Endothelial cell of umbilical vein (primary cell): ENCODE data around the gene LY9. TPM values are rescaled to one million over a fixed set of nuclear protein-coding genes. Genes with fewer than 3 reads are reported as not detected.

Source experiments
- BruUV-seq: library from RNA; stranded (reverse); fragments of 400-500 nt; replicated peaks from 2 replicates; lab custom pipeline; 2021; lab: Mats Ljungman, UMichigan
- CTCF ChIA-PET: fragments of 300-600, 350-600 bp; sonication (Branson Sonifier 250); formaldehyde crosslinking; loops from one replicate; lab custom pipeline; 2021; ENCODE audit warnings: antibody characterized with exemption, inconsistent platforms; lab: Charles Lee
- POLR2A ChIA-PET: fragments of 300-600, 350-600 bp; sonication (Branson Sonifier 250); formaldehyde crosslinking; loops from one replicate; lab custom pipeline; 2021; ENCODE audit warnings: antibody characterized with exemption, inconsistent platforms; lab: Charles Lee
- DNase-seq: peaks from one replicate; pipeline ENCODE4 v3.0.0-alpha.2; 2011; ENCODE audit warnings: low read depth, low spot score
- FAIRE-seq: peaks from 2 replicates; lab custom pipeline; 2011; peaks lifted over from hg19 to GRCh38; lab: Jason Lieb, UNC
- H2AFZ ChIP-seq: 2 replicates; pipeline ENCODE4 v1.6.0; 2012; ENCODE audit warnings: low read depth, low read length, control low read depth, inconsistent platforms
- H3K27ac ChIP-seq: 2 replicates; pipeline ENCODE4 v1.5.1; 2011; ENCODE audit warnings: low read depth, mild to moderate bottlenecking, control low read depth, low read length, moderate library complexity; ENCODE audit not compliant: insufficient read depth
- H3K27me3 ChIP-seq, 2 experiments: 2 replicates each; pipeline versions ENCODE4 v1.6.0 to v1.6.1; 2011; ENCODE audit warnings: low read length in 2 of 2, mixed read lengths in 1 of 2; ENCODE audit not compliant: control insufficient read depth in 2 of 2, insufficient read depth in 2 of 2
- H3K36me3 ChIP-seq, 2 experiments: 2 replicates in 1 of 2; 3 replicates in 1 of 2; pipeline ENCODE4 v1.5.1; 2011; ENCODE audit warnings: low read length in 2 of 2, mild to moderate bottlenecking in 1 of 2, moderate library complexity in 1 of 2; ENCODE audit not compliant: control insufficient read depth in 2 of 2, insufficient read depth in 2 of 2; ENCODE audit errors: extremely low read depth in 1 of 2
- H3K4me1 ChIP-seq: 3 replicates; pipeline ENCODE4 v1.5.1; 2011; ENCODE audit warnings: mild to moderate bottlenecking, low read length; ENCODE audit not compliant: control insufficient read depth, insufficient read depth; ENCODE audit errors: extremely low read depth
- H3K4me2 ChIP-seq: 2 replicates; pipeline ENCODE4 v1.6.1; 2011; ENCODE audit warnings: low read length, control low read depth, mixed read lengths; ENCODE audit not compliant: insufficient read depth
- H3K4me3 ChIP-seq, 3 experiments: fragments of 200-600 bp in 1 of 3; sonication (generic), shearing (Covaris generic) in 1 of 3; replicated peaks in 1 of 3; 2 replicates each; pipeline ENCODE4 v1.5.1; 2011 to 2016; ENCODE audit warnings: control low read depth in 3 of 3, low read length in 3 of 3, mild to moderate bottlenecking in 2 of 3, inconsistent platforms in 1 of 3, low read depth in 1 of 3, moderate library complexity in 1 of 3; ENCODE audit not compliant: insufficient read depth in 1 of 3
- H3K79me2 ChIP-seq: 2 replicates; pipeline ENCODE4 v1.6.0; 2012; ENCODE audit warnings: low read length, inconsistent platforms; ENCODE audit not compliant: control insufficient read depth, insufficient read depth
- H3K9ac ChIP-seq: replicated peaks from 2 replicates; pipeline ENCODE3; 2011; ENCODE audit warnings: low read length, control low read depth; ENCODE audit not compliant: insufficient read depth; ENCODE audit errors: extremely low read depth
- H3K9me1 ChIP-seq: replicated peaks from 3 replicates; pipeline ENCODE4 v1.6.0; 2011; ENCODE audit warnings: mild to moderate bottlenecking, low read length; ENCODE audit not compliant: control insufficient read depth, insufficient read depth; ENCODE audit errors: extremely low read depth
- H3K9me3 ChIP-seq: replicated peaks from 2 replicates; pipeline ENCODE4 v1.5.1; 2012; ENCODE audit warnings: low read length, inconsistent platforms; ENCODE audit not compliant: control insufficient read depth, insufficient read depth
- H4K20me1 ChIP-seq: replicated peaks from 2 replicates; pipeline ENCODE3; 2011; ENCODE audit warnings: mild to moderate bottlenecking, low read length; ENCODE audit not compliant: control insufficient read depth, insufficient read depth; ENCODE audit errors: extremely low read depth
- EZH2 ChIP-seq: IDR thresholded peaks from 2 replicates; pipeline ENCODE4 v1.6.1; 2012; ENCODE audit warnings: borderline replicate concordance, low read depth, mild to moderate bottlenecking, moderate library complexity, low read length, inconsistent platforms; ENCODE audit not compliant: severe bottlenecking
- FOS ChIP-seq: IDR thresholded peaks from 2 replicates; pipeline ENCODE4 v1.6.1; 2011; ENCODE audit warnings: mild to moderate bottlenecking, low read length, moderate library complexity, borderline replicate concordance; ENCODE audit not compliant: insufficient read depth
- GATA2 ChIP-seq: IDR thresholded peaks from 2 replicates; pipeline ENCODE4 v1.7.0; 2011; ENCODE audit warnings: low read depth, mild to moderate bottlenecking, moderate library complexity, mixed read lengths, low read length; ENCODE audit not compliant: insufficient read length, insufficient read depth
- JUN ChIP-seq: IDR thresholded peaks from 2 replicates; pipeline ENCODE4 v1.6.1; 2011; ENCODE audit warnings: borderline replicate concordance, low read depth; ENCODE audit not compliant: insufficient read length, insufficient read depth
- MYC ChIP-seq: IDR thresholded peaks from one replicate; pipeline ENCODE4 v1.6.1; 2011; ENCODE audit warnings: mild to moderate bottlenecking, low read depth, low read length
- POLR2A ChIP-seq: IDR thresholded peaks from 2 replicates; pipeline ENCODE4 v1.6.1; 2012; ENCODE audit warnings: low read depth, mild to moderate bottlenecking, control low read depth, low read length
- POLR2AphosphoS5 ChIP-seq: IDR thresholded peaks from 2 replicates; pipeline ENCODE4 v1.6.1; 2012; ENCODE audit warnings: low read depth, mild to moderate bottlenecking, control low read depth, low read length, moderate library complexity; ENCODE audit not compliant: insufficient read depth
- dilution Hi-C: fragments of 300-500 bp; cut with MboI; formaldehyde crosslinking; loops from one replicate; pipeline ENCODE4 v1.15.0; 2019; ENCODE audit warnings: low sequenced_read_pairs; ENCODE audit not compliant: extremely low pct_ligation_motif_present
- intact Hi-C: fragments of 100-400 bp; cut with micrococcal nuclease; formaldehyde crosslinking; loops from one replicate; pipeline ENCODE4 v1.10.0; 2022
- polyA plus RNA-seq, 4 experiments: library from polyadenylated mRNA; depleted of rRNA in 3 of 4; stranded (reverse) in 3 of 4; unstranded in 1 of 4; fragments of >200 nt; gene quantifications; 2 replicates each; pipeline versions ENCODE4 v1.2.1 to v1.2.3, GENCODE V29; 2011 to 2012; ENCODE audit warnings: missing spikeins in 1 of 4
- total RNA-seq: library from RNA; stranded (reverse); gene quantifications from 2 replicates; pipeline ENCODE4 v1.2.3, GENCODE V29; 2021
- TF ChIP-seq, protein P1 (sequence below): IDR thresholded peaks from 2 replicates; pipeline ENCODE4 v1.6.1; 2011; ENCODE audit not compliant: insufficient read depth, insufficient read length
- TF ChIP-seq, protein P2 (sequence below), 2 donors: IDR thresholded peaks; 1 replicate in 1 of 2; 2 replicates in 1 of 2; pipeline ENCODE4 v1.5.1; 2011; ENCODE audit warnings: low read length in 2 of 2, mild to moderate bottlenecking in 2 of 2, moderate library complexity in 2 of 2, control low read depth in 1 of 2, inconsistent platforms in 1 of 2, low read depth in 1 of 2; ENCODE audit not compliant: insufficient read depth in 1 of 2; ENCODE audit errors: extremely low read depth in 1 of 2

The LY9 gene
- total and polyA plus RNA-seq, 2 donors (not counting 3 experiments of a cell fraction or from before 2014, with no cell fraction given), result not detected

DNA sequence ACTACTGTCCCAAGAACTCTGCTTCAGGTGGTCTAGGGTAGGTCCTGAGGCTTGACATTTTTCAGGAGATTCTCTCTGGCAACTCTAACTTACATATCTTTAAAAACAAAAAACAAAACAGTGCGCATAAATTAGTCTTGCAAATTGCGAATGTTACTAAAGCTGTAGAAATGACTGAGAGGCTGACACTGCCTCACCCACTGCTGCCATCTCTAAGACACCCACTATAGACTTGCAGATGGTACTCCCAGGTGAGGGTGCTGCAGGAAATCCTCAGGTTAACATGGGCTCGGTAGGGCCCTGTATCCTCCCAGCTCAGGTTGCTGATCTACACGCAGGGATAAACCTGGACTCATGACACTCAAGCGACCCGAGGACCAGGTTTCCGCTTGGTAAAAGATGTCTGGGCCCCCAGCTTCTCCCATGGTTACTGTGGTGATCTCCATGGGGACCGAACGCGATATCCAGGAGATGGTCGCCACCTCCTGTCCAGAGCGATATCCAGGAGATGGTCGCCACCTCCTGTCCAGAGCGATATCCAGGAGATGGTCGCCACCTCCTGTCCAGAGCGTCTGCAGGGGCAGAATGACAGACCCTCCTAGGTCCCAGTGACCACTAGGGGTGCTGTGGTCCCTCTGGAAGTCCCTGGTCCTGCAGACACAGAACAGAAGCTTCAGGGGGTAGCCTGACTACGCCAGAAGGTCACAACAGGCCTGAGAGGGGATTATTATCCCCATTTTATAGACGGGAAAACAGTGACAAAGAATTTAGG lies 16.2 kb upstream of the LY9 start:
- dilution Hi-C loops, result no loop called here

DNA sequence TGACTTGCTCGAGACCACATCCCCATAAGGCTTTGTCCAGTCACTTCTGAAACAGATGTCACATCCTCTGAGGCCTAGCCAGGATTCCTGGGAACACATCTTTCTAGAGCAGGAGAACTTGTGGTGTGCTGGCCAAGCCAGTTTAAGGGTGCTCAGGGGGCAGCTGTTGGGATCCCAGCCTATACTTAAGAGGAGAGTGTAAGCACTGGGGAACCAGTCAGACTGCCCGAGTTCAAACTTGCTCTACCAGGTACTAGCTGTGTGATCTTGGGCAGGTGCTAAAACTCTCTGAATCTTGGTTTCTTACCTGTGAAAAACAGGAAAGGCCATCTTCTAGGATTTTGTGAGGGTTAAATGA lies 15.6 kb upstream of the LY9 start:
- Histone ChIP-seq H4K20me1 (no peaks in the 10 kb centered on the region), H3K27me3 (no peaks in the 10 kb centered on the region), H3K27ac (no peak overlapping the region), H3K4me3 (no peak overlapping the region), H3K9me1 (no peaks in the 10 kb centered on the region), H3K4me1 (no peaks in the 10 kb centered on the region), H3K9me3 (no peaks in the 10 kb centered on the region), H3K36me3 (no peaks in the 10 kb centered on the region), H2AFZ (no peak overlapping the region), H3K9ac (no peak overlapping the region), H3K79me2 (no peaks in the 10 kb centered on the region), H3K4me2 (no peak overlapping the region)
- TF ChIP-seq EZH2 (no peak), MYC (no peak), GATA2 (no peak), POLR2AphosphoS5 (no peak), JUN (no peak), POLR2A (no peak), FOS (no peak)
- TF ChIP-seq, protein P1, sequence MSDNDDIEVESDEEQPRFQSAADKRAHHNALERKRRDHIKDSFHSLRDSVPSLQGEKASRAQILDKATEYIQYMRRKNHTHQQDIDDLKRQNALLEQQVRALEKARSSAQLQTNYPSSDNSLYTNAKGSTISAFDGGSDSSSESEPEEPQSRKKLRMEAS, result no peak
- TF ChIP-seq, protein P2, sequence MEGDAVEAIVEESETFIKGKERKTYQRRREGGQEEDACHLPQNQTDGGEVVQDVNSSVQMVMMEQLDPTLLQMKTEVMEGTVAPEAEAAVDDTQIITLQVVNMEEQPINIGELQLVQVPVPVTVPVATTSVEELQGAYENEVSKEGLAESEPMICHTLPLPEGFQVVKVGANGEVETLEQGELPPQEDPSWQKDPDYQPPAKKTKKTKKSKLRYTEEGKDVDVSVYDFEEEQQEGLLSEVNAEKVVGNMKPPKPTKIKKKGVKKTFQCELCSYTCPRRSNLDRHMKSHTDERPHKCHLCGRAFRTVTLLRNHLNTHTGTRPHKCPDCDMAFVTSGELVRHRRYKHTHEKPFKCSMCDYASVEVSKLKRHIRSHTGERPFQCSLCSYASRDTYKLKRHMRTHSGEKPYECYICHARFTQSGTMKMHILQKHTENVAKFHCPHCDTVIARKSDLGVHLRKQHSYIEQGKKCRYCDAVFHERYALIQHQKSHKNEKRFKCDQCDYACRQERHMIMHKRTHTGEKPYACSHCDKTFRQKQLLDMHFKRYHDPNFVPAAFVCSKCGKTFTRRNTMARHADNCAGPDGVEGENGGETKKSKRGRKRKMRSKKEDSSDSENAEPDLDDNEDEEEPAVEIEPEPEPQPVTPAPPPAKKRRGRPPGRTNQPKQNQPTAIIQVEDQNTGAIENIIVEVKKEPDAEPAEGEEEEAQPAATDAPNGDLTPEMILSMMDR (IDR thresholded peaks at IDR 0.05; ENCODE audit: extremely low read depth in 1 of 2, insufficient read depth in 1 of 2, low read depth in 1 of 2, low read length in 2 of 2), result no peak
- CTCF ChIA-PET, result interaction anchor here (0.6 to 1.5 kb wide), 6 partner anchors 12 to 174 kb away, joined by 3 to 5 read pairs (median 3); no protein-coding TSS in a partner anchor
- intact Hi-C loops (loop anchor here (2.0 kb wide), 1 partner anchor 172 kb away; no protein-coding TSS in a partner anchor), dilution Hi-C loops (no loop called here)
- FAIRE-seq (no peak), DNase-seq (no peak)
- POLR2A ChIA-PET, result no interaction called here
- BruUV-seq, result no TSS peak

More for the DNA sequence above, 16.2 kb upstream of the LY9 start:
- H4K20me1 ChIP-seq, result no peaks in the 10 kb centered on the region
- ChIA-PET POLR2A (no interaction called here), CTCF (interaction anchor here (0.6 to 1.5 kb wide), 5 partner anchors 12 to 174 kb away, joined by 3 to 5 read pairs (median 3); no protein-coding TSS in a partner anchor)
- no peaks in the 10 kb centered on the region for H3K4me1 ChIP-seq
- no peaks in the 10 kb centered on the region for H3K79me2 ChIP-seq
- no peak overlapping the region for H3K9ac ChIP-seq
- no peaks in the 10 kb centered on the region for H3K9me1 ChIP-seq
- H3K4me3 ChIP-seq, result no peak overlapping the region
- no peak overlapping the region for H3K4me2 ChIP-seq
- TF ChIP-seq, protein P2 (IDR thresholded peaks at IDR 0.05; ENCODE audit: extremely low read depth in 1 of 2, insufficient read depth in 1 of 2, low read depth in 1 of 2, low read length in 2 of 2), result peak; percentile 36 to 39
- TF ChIP-seq POLR2AphosphoS5, result no peak
- intact Hi-C loops, result loop anchor here (2.0 kb wide), 1 partner anchor 173 kb away; no protein-coding TSS in a partner anchor
- no peaks in the 10 kb centered on the region for H3K36me3 ChIP-seq
- DNase-seq, result no peak
- no peak for FAIRE-seq
- no peak overlapping the region for H2AFZ ChIP-seq
- H3K27ac ChIP-seq, result no peak overlapping the region
- no peaks in the 10 kb centered on the region for H3K27me3 ChIP-seq
- BruUV-seq, result no TSS peak
- H3K9me3 ChIP-seq, result no peaks in the 10 kb centered on the region
